Ovary (tissue), 3 donors: ENCODE measurements around the gene PSMC6.

Experiments used
- CTCF ChIP-seq, 3 donors: fragments of 450-650 bp in 2 of 3; fragments of 200-600 bp in 1 of 3; IDR thresholded peaks; one replicate each; pipeline versions ENCODE4 v1.5.1 to v1.8.0; 2016 to 2022; ENCODE audit warnings: antibody characterized with exemption in 3 of 3, mild to moderate bottlenecking in 1 of 3
- EP300 ChIP-seq: sonication (generic); formaldehyde crosslinking; IDR thresholded peaks from one replicate; pipeline ENCODE4 v1.6.1; 2017; ENCODE audit warnings: antibody characterized with exemption
- POLR2A ChIP-seq: fragments of 450-650 bp; IDR thresholded peaks from one replicate; pipeline ENCODE4 v1.6.1; 2017; ENCODE audit warnings: antibody characterized with exemption, mild to moderate bottlenecking, moderate library complexity
- donor health status: DM: no; HTN: no; CAD: no.

- TF ChIP-seq EP300 (no peak), CTCF (IDR thresholded peaks at IDR 0.05) (no peak), POLR2A (no peak)
Observed at GRCh38 chr14:52755607-52756316, 48.8 kb downstream of the PSMC6 start.
